Stimulated activated CD8-positive, alpha-beta memory T cell treated with anti-CD3 and anti-CD28 coated beads, Interleukin-12 subunit alpha, Interleukin-12 subunit beta, amount 100 ng/mL, for 24 hours (primary cell): ENCODE results near the gene CASP1.
A peak's percentile ranks its signal among the peaks of the same experiment; 100 is the strongest.
"Not testable (repeated sequence)": the region's sequence is repeated elsewhere in the genome, so short reads cannot be mapped to it uniquely, and the experiment has no call there.

Source experiments
- DNase-seq: peaks from one replicate; pipeline ENCODE4 v3.0.0-alpha.2; 2020; ENCODE audit errors: extremely low read depth

Gene CASP1

GRCh38 chr11:105045676-105046296, 10.8 kb upstream of the CASP1 start:
- no peak for DNase-seq

DNA sequence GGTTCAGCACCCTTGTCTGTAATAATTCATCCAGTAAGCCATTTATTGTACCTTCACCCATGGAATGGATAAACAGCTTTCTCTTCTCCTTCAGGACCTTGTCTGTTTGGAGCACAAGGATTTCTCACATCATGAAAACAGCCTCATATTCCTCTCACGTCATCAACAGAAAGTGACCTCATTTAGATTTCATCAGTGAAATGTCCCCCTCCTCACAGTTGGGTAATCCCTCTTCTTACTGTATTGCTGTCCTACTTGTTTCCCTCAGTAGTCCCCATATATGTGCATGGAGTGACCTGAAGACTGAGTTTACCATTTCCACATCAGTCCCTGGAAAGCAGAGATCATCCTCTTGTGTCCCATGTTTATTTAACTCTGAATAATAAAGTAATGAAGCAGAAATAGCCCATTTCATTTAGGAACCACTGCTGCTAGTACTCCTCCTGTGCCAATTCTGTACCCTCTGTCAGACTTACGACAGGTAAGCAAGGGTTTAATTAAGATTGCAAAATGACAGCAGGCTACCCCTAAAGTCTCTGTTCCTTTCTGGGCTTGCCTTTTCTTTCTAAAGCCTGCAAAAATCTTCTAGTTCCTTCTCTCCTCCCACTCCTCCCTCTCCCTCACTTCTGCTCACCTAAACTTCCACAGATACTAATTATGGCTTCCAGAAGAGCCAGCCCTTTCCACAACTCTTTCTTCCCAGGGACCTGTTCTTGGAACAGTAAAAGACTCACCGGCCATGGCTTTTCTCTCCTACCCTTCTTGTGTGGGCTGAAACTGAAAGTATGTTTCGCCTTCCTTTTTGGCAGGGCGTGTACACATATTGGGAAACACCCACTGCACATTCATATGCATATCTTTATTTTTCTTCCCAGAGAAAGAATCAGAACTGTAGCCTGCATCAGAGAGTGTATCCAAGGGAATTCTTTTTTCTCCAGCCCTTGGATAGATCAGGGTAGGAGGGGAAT, 9.9 kb upstream of the CASP1 start, which contains the start of gene CARD16:
Gene CARD16, minus strand, starts transcription at position 779 of the 968 bp plus-strand sequence. Its CDS starts 38 bp downstream, at position 741.
- not testable (repeated sequence) for DNase-seq

DNA sequence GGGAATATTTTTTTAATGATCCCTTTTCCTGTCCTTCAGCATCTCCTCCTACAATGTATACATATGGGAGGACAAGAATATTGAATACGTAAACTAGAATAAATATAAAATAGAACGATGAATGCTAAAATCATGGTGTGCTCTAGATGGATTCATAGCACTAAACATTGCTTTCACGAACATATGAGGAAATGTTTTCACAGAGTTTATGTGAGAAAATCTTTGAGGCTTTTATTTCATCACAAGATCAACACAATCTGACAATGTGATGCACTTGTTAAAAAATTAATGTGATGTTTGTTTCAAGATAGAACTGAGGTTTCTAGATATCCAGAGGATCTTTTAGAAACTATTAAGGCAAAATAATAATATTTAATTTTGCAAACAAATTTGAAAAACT, 7.2 kb upstream of the CASP1 start:
- no peak for DNase-seq

- DNase-seq: no peak
Observed at GRCh38 chr11:105040703-105041102, 5.8 kb upstream of the CASP1 start.

- not testable (repeated sequence) for DNase-seq
Observed at GRCh38 chr11:105034388-105034787, 556 bp downstream of the CASP1 start.

DNA sequence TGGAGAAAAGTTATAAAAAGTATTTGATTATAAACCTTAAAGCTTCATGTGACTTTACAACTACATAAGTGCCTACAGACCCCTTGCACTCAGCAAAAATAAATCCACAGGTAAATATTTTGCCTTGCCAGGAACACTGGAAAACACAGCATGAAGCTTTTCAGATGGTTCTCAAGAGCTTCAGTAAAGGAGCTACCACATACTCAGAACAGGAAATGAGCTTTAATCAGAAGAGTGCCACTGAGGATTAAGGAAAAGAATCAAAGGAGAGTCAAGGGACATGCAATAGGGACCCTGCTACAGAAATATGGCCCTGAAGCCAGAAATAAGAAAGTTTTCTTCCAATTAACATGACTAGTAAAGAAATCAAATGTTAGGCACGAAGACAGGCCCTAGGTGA, 1.2 kb downstream of the CASP1 start:
- no peak for DNase-seq

GRCh38 chr11:105033343-105033742, 1.6 kb downstream of the CASP1 start:
- DNase-seq: no peak

GRCh38 chr11:105032495-105032894, 2.4 kb downstream of the CASP1 start:
- DNase-seq: no peak

DNA sequence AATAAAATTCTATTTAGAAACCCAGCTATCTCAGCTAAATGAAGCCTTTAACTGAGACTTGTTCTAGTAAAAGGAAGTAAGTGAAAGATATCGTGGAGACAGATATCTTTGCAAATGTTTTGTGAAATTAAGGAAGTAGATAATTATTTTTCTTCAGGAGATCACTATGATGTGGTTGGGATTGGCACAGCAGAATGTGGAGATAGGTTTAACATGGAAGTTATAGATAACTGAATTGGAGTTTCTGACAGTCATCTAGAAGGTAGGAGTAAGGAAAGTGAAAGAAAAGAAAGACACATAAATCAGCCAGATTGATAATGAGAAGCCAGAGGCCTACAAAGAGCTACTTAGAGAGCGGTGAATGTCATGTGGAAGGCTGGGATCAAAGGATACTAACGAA, 7.3 kb downstream of the CASP1 start:
- DNase-seq: no peak

DNA sequence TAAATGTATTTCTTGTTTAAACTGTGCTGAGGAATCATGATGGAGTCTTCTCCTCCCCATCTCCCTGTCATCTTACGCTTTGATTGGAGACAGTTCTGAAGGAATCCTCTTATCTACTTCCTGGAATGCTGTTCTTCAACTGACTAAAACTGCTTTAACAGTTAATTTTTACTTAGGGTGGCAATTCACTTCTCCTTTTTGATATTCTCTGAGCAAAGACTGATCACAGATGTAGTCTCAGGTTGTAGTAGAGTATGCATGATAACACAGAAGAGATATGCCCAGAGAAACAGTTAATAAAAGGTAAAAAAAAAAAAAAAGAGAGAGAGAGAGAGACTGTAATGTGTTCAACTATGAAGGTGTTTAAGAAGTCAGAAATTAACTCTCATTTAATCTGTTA, 10.6 kb downstream of the CASP1 start:
- DNase-seq: no peak

DNA sequence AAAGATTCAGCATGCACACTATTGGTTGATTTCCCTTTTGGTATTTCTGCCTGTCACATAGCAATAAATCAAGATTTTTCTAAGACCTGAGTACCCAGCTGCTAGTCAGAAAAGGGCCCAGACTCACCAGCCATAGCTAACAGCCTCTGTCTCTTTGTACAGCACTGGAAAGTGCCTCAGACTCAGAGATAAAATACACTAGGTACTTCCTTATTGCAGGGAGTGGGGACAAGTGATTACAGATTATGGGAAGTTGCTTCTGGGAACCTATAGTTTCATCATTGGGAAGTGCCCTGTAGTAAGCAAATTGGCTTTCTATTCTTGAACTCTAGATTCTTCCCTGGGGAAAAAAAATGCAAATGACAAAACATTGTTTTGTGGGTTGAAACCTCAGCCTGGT, 11.9 kb downstream of the CASP1 start, which contains the start of gene CASP5:
Gene CASP5, minus strand, starts transcription at position 166 of the 400 bp plus-strand sequence. Its CDS starts 32 bp downstream, at position 134.
- DNase-seq: no peak

DNA sequence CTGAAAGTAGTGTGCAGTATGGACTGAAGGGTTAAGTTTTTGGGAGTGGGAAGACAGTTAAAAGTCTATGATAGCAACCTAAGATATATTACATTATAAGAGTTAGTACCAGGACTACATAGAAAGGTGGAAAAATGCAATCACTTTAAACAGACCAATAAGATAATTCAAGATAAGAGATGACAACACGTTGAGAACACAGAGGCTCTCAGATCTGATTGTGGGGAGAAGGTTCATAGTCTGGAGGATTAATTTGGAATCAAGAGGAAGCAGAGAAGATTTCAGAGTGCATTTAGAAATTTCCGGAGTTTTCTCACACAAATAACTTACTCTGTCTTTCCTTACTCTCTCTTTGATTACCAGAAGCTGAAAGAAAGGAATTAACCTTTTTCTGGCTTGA, 12.4 kb downstream of the CASP1 start:
- DNase-seq: no peak

- DNase-seq: no peak
Observed at GRCh38 chr11:105007463-105007862, 27.5 kb downstream of the CASP1 start.

GRCh38 chr11:105005451-105005845, 29.5 kb downstream of the CASP1 start:
- no peak for DNase-seq

GRCh38 chr11:105004021-105004420, 30.9 kb downstream of the CASP1 start:
- no peak for DNase-seq

DNA sequence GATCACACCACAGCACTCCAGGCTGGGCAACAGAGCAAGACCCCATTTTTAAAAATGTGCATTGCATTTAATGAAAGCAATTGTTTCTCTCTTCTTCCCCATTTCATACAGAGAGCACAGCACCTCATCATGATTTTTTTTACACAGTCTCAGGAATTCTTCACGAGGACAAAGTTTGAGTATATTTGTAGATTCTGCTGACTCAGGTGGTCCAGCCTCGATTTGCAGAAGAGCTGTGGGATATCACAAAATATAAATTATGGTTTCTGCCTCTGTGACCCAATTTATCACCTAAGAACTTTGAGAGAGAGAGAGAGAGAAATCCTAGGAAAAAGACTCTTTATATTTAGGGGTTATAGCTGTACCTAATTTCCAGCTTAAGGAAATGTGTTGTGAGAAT, 31.8 kb downstream of the CASP1 start:
- no peak for DNase-seq

GRCh38 chr11:105000797-105001196, 34.1 kb downstream of the CASP1 start:
- peak; percentile 5 for DNase-seq

- no peak for DNase-seq
Observed at GRCh38 chr11:105000167-105000566, 34.8 kb downstream of the CASP1 start.

GRCh38 chr11:104999721-105000120, 35.2 kb downstream of the CASP1 start:
- DNase-seq: no peak

- DNase-seq: no peak
Observed at GRCh38 chr11:104997288-104997687, 37.7 kb downstream of the CASP1 start.

DNA sequence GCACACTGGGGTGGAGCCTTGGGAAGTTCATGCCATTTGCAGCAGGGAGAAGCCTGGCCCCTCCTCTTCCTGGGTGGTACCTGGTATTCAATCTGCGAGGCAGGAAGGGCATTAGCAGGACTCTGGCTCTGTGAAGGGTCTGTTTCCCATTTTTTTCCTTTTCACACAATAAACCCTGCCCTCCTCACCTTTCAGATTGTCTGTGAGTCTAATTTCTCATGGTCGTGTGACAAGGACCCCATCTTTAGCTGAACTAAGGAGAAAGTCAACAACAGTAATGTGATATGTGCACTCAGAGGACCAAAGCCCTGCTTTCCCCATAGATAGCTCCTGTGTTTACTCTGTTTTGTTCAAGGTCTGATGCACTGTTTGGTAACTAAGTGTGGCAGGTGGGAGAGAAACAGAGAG, 39.9 kb downstream of the CASP1 start:
- no peak for DNase-seq

DNA sequence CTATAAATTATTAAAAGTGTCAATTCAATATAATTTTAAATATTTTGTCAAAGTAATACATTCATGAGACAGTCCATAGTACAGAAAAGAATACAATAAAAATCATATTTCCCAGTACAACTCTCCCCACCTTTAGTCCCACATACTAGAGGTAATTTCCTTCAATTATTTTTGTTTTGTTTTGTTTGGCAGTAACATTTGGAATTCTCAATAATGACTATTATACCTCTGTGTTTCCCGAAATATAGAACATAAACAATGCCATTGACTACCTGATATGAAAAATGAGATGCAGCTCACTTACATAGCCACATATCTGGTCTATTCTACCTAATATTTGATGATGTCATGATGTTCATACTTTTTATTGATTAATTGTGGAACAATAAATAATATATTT, 42.2 kb downstream of the CASP1 start:
- DNase-seq: no peak

DNA sequence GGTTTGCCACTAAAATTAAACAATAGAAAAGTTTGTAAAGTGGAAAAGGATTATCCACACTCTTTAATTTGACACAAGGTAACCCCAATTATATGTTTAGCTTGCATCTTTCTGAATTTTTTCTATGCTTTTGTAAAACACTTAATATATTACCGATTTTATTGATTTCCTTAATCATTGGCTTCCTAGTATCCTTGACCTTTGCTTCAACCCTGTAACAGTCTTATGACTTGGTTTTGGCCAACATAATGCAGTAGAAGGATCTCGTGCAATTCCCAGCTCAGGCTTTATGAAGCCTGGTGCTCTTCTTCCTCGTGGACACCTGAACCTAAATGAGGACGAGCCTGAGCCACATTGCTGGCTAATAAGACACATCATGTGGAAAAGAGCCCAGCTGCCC, 43.0 kb downstream of the CASP1 start:
- DNase-seq: no peak
